HepG2 (cell line): ENCODE measurements around the gene ABTB2. TPM values are rescaled to one million over a fixed set of nuclear protein-coding genes. Genes with fewer than 3 reads are reported as not detected.

ENCODE experiments used
- MEIS2 ChIP-seq: sonication (generic); formaldehyde crosslinking; IDR thresholded peaks from 2 replicates; pipeline ENCODE4 v1.9.0; 2021; ENCODE audit warnings: mild to moderate bottlenecking, missing genetic modification reagents
- MXD3 ChIP-seq: IDR thresholded peaks from 2 replicates; pipeline ENCODE4 v1.6.1; 2016; ENCODE audit warnings: mild to moderate bottlenecking, missing biosample characterization, missing genetic modification reagents
- NBN ChIP-seq: fragments of 450-650 bp; conservative IDR thresholded peaks from 2 replicates; pipeline ENCODE4 v1.6.1; 2017
- POGZ ChIP-seq: sonication (generic); formaldehyde crosslinking; IDR thresholded peaks from 2 replicates; pipeline ENCODE4 v1.4.0; 2020; ENCODE audit warnings: mild to moderate bottlenecking, missing genetic modification reagents
- RBFOX2 ChIP-seq: fragments of 200-400 bp; formaldehyde crosslinking; IDR thresholded peaks from 2 replicates; pipeline ENCODE4 v1.6.1; 2017; ENCODE audit warnings: low read depth, mild to moderate bottlenecking, low read length
- SIX1 ChIP-seq: sonication (generic); formaldehyde crosslinking; IDR thresholded peaks from 2 replicates; pipeline ENCODE4 v1.4.0; 2020; ENCODE audit warnings: missing genetic modification reagents, borderline replicate concordance
- TBL1XR1 ChIP-seq: fragments of 150-350 bp; IDR thresholded peaks from 2 replicates; pipeline ENCODE4 v1.6.1; 2014; ENCODE audit warnings: borderline replicate concordance, low read length; ENCODE audit not compliant: partially characterized antibody
- TFDP1 ChIP-seq: IDR thresholded peaks from 2 replicates; pipeline ENCODE4 v1.6.1; 2016; ENCODE audit warnings: missing compliant biosample characterization, missing genetic modification reagents, borderline replicate concordance
- YEATS2 ChIP-seq: sonication (generic); formaldehyde crosslinking; IDR thresholded peaks from 2 replicates; pipeline ENCODE4 v1.4.0; 2020; ENCODE audit warnings: missing genetic modification reagents, borderline replicate concordance
- ZNF256 ChIP-seq: sonication (generic); formaldehyde crosslinking; conservative IDR thresholded peaks from 2 replicates; pipeline ENCODE4 v1.4.0; 2020; ENCODE audit warnings: missing genetic modification reagents
- ZNF576 ChIP-seq: sonication (generic); formaldehyde crosslinking; IDR thresholded peaks from 2 replicates; pipeline ENCODE4 v1.4.0; 2020; ENCODE audit warnings: mild to moderate bottlenecking, missing genetic modification reagents
- ZNF737 ChIP-seq: sonication (generic); formaldehyde crosslinking; IDR thresholded peaks from 2 replicates; pipeline ENCODE4 v1.5.0; 2020; ENCODE audit warnings: missing genetic modification reagents, mild to moderate bottlenecking, borderline replicate concordance
- ZNF784 ChIP-seq: sonication (generic); formaldehyde crosslinking; IDR thresholded peaks from 2 replicates; pipeline ENCODE4 v1.5.1; 2020; ENCODE audit warnings: missing genetic modification reagents, mild to moderate bottlenecking, borderline replicate concordance
- ZSCAN31 ChIP-seq: sonication (generic); formaldehyde crosslinking; IDR thresholded peaks from 2 replicates; pipeline ENCODE4 v1.5.0; 2020; ENCODE audit warnings: low read depth, mild to moderate bottlenecking, missing genetic modification reagents
- polyA plus RNA-seq, 8 experiments: library from polyadenylated mRNA; depleted of rRNA in 3 of 8; stranded (reverse) in 7 of 8; unstranded in 1 of 8; fragments of >200 nt; fragmentation: Illumina TruSeq in 4 of 8; extraction: Trizol in 4 of 8; gene quantifications; 2 replicates each; pipeline versions ENCODE4 v1.2.1 to v1.2.3, GENCODE V29; 2011 to 2016; ENCODE audit warnings: low read depth in 4 of 8, missing spikeins in 1 of 8, mixed read lengths in 1 of 8; ENCODE audit not compliant: insufficient read depth in 1 of 8
- total RNA-seq, 5 experiments: library from RNA; depleted of rRNA; stranded (reverse); fragments of >200 nt; fragmentation: Illumina TruSeq; extraction: Trizol; gene quantifications; 2 replicates each; pipeline ENCODE4 v1.2.3, GENCODE V29; 2016; ENCODE audit warnings: low read depth in 1 of 5
- TF ChIP-seq, protein P1 (sequence below), 2 experiments: sonication (generic) in 1 of 2; formaldehyde crosslinking in 1 of 2; IDR thresholded peaks; 2 replicates each; pipeline versions ENCODE4 v1.4.0 to v1.6.1; 2016 to 2020; ENCODE audit warnings: borderline replicate concordance in 1 of 2, low read depth in 1 of 2, mild to moderate bottlenecking in 1 of 2, missing genetic modification reagents in 1 of 2
- TF ChIP-seq, protein P2 (sequence below): sonication (generic); formaldehyde crosslinking; IDR thresholded peaks from 2 replicates; pipeline ENCODE4 v1.8.0; 2022; ENCODE audit warnings: mild to moderate bottlenecking, missing genetic modification reagents; ENCODE audit not compliant: insufficient replicate concordance
- TF ChIP-seq, protein P3 (sequence below): sonication (generic); formaldehyde crosslinking; IDR thresholded peaks from 2 replicates; pipeline ENCODE4 v1.8.0; 2022; ENCODE audit warnings: low read depth, missing genetic modification reagents

The ABTB2 gene
- total and polyA plus RNA-seq, 2 of the 13 experiments (the other 11 are each of a cell fraction or from before 2014, with no cell fraction given) = 5.1 to 15.4 TPM

- TF ChIP-seq, protein P1, sequence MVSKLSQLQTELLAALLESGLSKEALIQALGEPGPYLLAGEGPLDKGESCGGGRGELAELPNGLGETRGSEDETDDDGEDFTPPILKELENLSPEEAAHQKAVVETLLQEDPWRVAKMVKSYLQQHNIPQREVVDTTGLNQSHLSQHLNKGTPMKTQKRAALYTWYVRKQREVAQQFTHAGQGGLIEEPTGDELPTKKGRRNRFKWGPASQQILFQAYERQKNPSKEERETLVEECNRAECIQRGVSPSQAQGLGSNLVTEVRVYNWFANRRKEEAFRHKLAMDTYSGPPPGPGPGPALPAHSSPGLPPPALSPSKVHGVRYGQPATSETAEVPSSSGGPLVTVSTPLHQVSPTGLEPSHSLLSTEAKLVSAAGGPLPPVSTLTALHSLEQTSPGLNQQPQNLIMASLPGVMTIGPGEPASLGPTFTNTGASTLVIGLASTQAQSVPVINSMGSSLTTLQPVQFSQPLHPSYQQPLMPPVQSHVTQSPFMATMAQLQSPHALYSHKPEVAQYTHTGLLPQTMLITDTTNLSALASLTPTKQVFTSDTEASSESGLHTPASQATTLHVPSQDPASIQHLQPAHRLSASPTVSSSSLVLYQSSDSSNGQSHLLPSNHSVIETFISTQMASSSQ (IDR thresholded peaks at IDR 0.05; ENCODE audit: low read depth) = no peak
- TF ChIP-seq, protein P1 (CRISPR knock-in tag; IDR thresholded peaks at IDR 0.05; ENCODE audit: borderline replicate concordance) = 0 out of 2 replicates have a peak, but pooled peaks have one; percentile 44
- TF ChIP-seq TFDP1 (CRISPR knock-in tag) (peak; percentile 83), NBN (no peak), POGZ (CRISPR knock-in tag) (no peak), SIX1 (CRISPR knock-in tag) (no peak), MXD3 (CRISPR knock-in tag) (peak; percentile 88), MEIS2 (CRISPR knock-in tag) (no peak), ZSCAN31 (CRISPR knock-in tag) (peak; percentile 26; the same call in 1 of the 2 replicates), TBL1XR1 (no peak), ZNF784 (peak; percentile 70; the same call in 1 of the 2 replicates), RBFOX2 (peak; percentile 76), ZNF256 (CRISPR knock-in tag) (no peak), ZNF576 (CRISPR knock-in tag) (no peak), ZNF737 (CRISPR knock-in tag) (no peak), YEATS2 (CRISPR knock-in tag) (no peak)
- TF ChIP-seq, protein P2, sequence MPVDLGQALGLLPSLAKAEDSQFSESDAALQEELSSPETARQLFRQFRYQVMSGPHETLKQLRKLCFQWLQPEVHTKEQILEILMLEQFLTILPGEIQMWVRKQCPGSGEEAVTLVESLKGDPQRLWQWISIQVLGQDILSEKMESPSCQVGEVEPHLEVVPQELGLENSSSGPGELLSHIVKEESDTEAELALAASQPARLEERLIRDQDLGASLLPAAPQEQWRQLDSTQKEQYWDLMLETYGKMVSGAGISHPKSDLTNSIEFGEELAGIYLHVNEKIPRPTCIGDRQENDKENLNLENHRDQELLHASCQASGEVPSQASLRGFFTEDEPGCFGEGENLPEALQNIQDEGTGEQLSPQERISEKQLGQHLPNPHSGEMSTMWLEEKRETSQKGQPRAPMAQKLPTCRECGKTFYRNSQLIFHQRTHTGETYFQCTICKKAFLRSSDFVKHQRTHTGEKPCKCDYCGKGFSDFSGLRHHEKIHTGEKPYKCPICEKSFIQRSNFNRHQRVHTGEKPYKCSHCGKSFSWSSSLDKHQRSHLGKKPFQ (CRISPR knock-in tag) = peak; percentile 38
- TF ChIP-seq, protein P3, sequence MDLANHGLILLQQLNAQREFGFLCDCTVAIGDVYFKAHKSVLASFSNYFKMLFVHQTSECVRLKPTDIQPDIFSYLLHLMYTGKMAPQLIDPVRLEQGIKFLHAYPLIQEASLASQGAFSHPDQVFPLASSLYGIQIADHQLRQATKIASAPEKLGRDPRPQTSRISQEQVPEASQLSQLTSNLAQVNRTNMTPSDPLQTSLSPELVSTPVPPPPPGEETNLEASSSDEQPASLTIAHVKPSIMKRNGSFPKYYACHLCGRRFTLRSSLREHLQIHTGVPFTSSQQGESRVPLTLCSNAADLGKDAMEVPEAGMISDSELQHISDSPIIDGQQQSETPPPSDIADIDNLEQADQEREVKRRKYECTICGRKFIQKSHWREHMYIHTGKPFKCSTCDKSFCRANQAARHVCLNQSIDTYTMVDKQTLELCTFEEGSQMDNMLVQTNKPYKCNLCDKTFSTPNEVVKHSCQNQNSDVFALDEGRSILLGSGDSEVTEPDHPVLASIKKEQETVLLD (CRISPR knock-in tag) = no peak
These were observed 1.1 kb upstream of the ABTB2 start (continued) for GRCh38 chr11:34358728-34359547.
